ENCODE measurements around the gene NOL6.
"Not testable (repeated sequence)": the region's sequence is repeated elsewhere in the genome, so short reads cannot be mapped to it uniquely, and the experiment has no call there.

DNA sequence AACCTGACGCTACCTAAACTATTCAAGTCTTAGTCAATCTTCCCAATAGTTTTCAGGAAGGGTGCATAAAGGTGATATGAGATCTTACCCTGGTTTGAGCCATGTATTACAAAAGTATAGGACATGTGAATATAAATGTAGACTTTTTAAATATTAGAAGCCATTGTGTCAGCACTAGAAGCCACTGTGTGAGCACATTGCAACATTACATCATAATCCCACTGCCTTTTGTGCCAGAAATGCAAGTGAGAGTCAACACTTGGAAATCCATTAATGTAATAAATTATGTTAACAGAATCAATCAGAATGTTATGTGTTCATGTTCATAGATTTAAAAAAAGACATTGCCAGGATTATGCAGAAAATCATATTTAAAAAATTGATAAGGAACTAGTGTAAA is 42.7 kb upstream of the NOL6 start:
- not testable (repeated sequence) for TF ChIP-seq EZH2phosphoT487 (IDR thresholded peaks at IDR 0.05; ENCODE audit: borderline replicate concordance); CBX3 (IDR thresholded peaks at IDR 0.05; ENCODE audit: low read depth); POLR2A (IDR thresholded peaks at IDR 0.05; ENCODE audit: borderline replicate concordance, extremely low read depth, insufficient read depth, insufficient read length); TCF7L2 (IDR thresholded peaks at IDR 0.05; ENCODE audit: borderline replicate concordance, extremely low read depth, insufficient read depth, insufficient read length); RAD21 (IDR thresholded peaks at IDR 0.05; ENCODE audit: low read depth); EZH2 (IDR thresholded peaks at IDR 0.05); POLR2AphosphoS5 (IDR thresholded peaks at IDR 0.05; ENCODE audit: low read depth, low read length)
- TF ChIP-seq, protein P1, sequence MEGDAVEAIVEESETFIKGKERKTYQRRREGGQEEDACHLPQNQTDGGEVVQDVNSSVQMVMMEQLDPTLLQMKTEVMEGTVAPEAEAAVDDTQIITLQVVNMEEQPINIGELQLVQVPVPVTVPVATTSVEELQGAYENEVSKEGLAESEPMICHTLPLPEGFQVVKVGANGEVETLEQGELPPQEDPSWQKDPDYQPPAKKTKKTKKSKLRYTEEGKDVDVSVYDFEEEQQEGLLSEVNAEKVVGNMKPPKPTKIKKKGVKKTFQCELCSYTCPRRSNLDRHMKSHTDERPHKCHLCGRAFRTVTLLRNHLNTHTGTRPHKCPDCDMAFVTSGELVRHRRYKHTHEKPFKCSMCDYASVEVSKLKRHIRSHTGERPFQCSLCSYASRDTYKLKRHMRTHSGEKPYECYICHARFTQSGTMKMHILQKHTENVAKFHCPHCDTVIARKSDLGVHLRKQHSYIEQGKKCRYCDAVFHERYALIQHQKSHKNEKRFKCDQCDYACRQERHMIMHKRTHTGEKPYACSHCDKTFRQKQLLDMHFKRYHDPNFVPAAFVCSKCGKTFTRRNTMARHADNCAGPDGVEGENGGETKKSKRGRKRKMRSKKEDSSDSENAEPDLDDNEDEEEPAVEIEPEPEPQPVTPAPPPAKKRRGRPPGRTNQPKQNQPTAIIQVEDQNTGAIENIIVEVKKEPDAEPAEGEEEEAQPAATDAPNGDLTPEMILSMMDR (IDR thresholded peaks at IDR 0.05 in 2 of 3, conservative IDR thresholded peaks at IDR 0.05 in 1 of 3; ENCODE audit: borderline replicate concordance in 1 of 3, insufficient read depth in 1 of 3, low read depth in 2 of 3, low read length in 2 of 3) = not testable (repeated sequence)
- TF ChIP-seq, protein P2, sequence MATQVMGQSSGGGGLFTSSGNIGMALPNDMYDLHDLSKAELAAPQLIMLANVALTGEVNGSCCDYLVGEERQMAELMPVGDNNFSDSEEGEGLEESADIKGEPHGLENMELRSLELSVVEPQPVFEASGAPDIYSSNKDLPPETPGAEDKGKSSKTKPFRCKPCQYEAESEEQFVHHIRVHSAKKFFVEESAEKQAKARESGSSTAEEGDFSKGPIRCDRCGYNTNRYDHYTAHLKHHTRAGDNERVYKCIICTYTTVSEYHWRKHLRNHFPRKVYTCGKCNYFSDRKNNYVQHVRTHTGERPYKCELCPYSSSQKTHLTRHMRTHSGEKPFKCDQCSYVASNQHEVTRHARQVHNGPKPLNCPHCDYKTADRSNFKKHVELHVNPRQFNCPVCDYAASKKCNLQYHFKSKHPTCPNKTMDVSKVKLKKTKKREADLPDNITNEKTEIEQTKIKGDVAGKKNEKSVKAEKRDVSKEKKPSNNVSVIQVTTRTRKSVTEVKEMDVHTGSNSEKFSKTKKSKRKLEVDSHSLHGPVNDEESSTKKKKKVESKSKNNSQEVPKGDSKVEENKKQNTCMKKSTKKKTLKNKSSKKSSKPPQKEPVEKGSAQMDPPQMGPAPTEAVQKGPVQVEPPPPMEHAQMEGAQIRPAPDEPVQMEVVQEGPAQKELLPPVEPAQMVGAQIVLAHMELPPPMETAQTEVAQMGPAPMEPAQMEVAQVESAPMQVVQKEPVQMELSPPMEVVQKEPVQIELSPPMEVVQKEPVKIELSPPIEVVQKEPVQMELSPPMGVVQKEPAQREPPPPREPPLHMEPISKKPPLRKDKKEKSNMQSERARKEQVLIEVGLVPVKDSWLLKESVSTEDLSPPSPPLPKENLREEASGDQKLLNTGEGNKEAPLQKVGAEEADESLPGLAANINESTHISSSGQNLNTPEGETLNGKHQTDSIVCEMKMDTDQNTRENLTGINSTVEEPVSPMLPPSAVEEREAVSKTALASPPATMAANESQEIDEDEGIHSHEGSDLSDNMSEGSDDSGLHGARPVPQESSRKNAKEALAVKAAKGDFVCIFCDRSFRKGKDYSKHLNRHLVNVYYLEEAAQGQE (IDR thresholded peaks at IDR 0.05; ENCODE audit: low read depth) = not testable (repeated sequence)

All from HCT116 (cell line).